ENCODE data around the gene LRRC2.
"Not testable (repeated sequence)": the region's sequence is repeated elsewhere in the genome, so short reads cannot be mapped to it uniquely, and the experiment has no call there.

LRRC2 gene

DNA sequence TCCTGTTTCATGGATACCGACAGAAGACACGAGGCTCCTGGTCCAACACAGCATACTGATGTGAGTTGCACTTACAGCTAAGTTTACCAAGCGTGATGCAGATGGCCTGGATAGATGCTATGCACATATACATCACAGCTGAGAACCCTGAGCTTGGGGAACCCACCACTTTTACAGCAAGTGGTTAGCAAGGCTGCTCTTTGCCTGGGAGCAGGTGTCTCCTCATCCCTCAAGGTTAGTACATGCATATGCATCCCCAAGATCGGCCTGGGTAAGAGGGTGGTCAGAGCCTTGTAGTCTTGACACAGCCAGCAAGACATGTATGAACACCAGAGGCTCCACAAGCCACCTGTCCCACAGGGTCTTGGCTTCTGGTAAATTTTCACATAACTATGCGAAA is 28.3 kb downstream of the LRRC2 start:
- no peak overlapping the region for H3K27ac ChIP-seq (ENCODE audit: low read length)
- H3K4me3 ChIP-seq (ENCODE audit: low read length) = no peak overlapping the region

GRCh38 chr3:46537316-46537715 is 28.8 kb downstream of the LRRC2 start:
- no peaks in the 10 kb centered on the region for H3K27me3 ChIP-seq (ENCODE audit: control insufficient read depth, insufficient read depth, low read length)
- H3K4me3 ChIP-seq (ENCODE audit: low read length) = no peak overlapping the region
- no peaks in the 10 kb centered on the region for H3K36me3 ChIP-seq (ENCODE audit: control insufficient read depth, low read depth, low read length)
- H3K9ac ChIP-seq (ENCODE audit: low read length) = no peak overlapping the region
- peaks cover 8% of the 10 kb centered on the region for H3K4me1 ChIP-seq (ENCODE audit: control insufficient read depth, low read depth, low read length)
- no peak overlapping the region for H3K27ac ChIP-seq (ENCODE audit: low read length)
- H3K9me3 ChIP-seq (ENCODE audit: control insufficient read depth, low read depth, low read length) = no peaks in the 10 kb centered on the region

More for the DNA sequence above, 28.3 kb downstream of the LRRC2 start:
- H3K36me3 ChIP-seq (ENCODE audit: control insufficient read depth, low read depth, low read length) = no peaks in the 10 kb centered on the region
- no peaks in the 10 kb centered on the region for H3K9me3 ChIP-seq (ENCODE audit: control insufficient read depth, low read depth, low read length)
- H3K27me3 ChIP-seq (ENCODE audit: control insufficient read depth, insufficient read depth, low read length) = no peaks in the 10 kb centered on the region
- peaks cover 8% of the 10 kb centered on the region for H3K4me1 ChIP-seq (ENCODE audit: control insufficient read depth, low read depth, low read length)
- no peak overlapping the region for H3K9ac ChIP-seq (ENCODE audit: low read length)

DNA sequence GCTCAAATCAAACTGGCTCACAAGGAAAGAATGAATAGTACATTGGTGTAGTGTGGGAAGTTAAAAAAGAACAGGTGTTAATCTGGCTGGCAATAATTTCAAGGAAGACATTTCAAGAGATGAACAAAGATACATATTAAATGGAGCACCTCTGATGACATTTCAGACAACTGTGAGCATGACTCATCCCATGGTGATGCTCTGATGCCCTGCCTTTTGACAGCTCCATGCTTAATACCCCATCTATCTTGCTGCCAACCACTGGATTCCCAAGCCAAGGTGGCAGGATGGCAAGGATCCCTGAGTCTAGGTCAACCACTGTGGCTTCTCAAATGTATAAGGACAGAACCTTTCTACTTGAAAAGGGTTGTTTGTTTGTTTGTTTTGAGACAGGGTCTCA is 29.3 kb downstream of the LRRC2 start:
- Histone ChIP-seq H3K9me3 (ENCODE audit: control insufficient read depth, low read depth, low read length) (no peaks in the 10 kb centered on the region), H3K4me1 (ENCODE audit: control insufficient read depth, low read depth, low read length) (peaks cover 8% of the 10 kb centered on the region), H3K36me3 (ENCODE audit: control insufficient read depth, low read depth, low read length) (no peaks in the 10 kb centered on the region), H3K27ac (ENCODE audit: low read length) (no peak overlapping the region), H3K9ac (ENCODE audit: low read length) (no peak overlapping the region), H3K4me3 (ENCODE audit: low read length) (no peak overlapping the region), H3K27me3 (ENCODE audit: control insufficient read depth, insufficient read depth, low read length) (no peaks in the 10 kb centered on the region)

GRCh38 chr3:46535746-46536145 is 30.4 kb downstream of the LRRC2 start:
- H3K9me3 ChIP-seq (ENCODE audit: control insufficient read depth, low read depth, low read length) = no peaks in the 10 kb centered on the region
- H3K27me3 ChIP-seq (ENCODE audit: control insufficient read depth, insufficient read depth, low read length) = no peaks in the 10 kb centered on the region
- H3K27ac ChIP-seq (ENCODE audit: low read length) = no peak overlapping the region

DNA sequence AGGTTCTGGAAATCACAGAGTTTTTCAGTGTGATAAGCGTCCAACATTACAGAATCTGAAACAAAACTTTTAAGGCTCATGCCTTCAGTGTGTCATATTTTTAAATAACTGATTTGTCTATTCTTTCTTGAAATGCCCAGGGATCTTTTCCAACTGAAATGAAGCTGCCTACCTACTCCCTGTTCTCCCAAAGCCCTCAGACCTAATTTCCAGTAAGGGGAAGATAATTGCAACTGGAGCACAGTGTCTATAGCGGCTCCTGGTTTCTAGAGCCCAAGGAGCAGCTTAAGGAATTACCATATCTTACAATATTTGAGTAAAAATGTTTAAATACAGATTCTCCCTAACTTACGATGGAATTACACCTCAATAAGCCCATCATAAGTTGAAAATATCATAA is 33.0 kb downstream of the LRRC2 start:
- Histone ChIP-seq H3K9me3 (ENCODE audit: control insufficient read depth, low read depth, low read length) (no peaks in the 10 kb centered on the region), H3K4me3 (ENCODE audit: low read length) (no peak overlapping the region), H3K4me1 (ENCODE audit: control insufficient read depth, low read depth, low read length) (peaks cover 8% of the 10 kb centered on the region), H3K27me3 (ENCODE audit: control insufficient read depth, insufficient read depth, low read length) (no peaks in the 10 kb centered on the region), H3K36me3 (ENCODE audit: control insufficient read depth, low read depth, low read length) (no peaks in the 10 kb centered on the region), H3K27ac (ENCODE audit: low read length) (no peak overlapping the region), H3K9ac (ENCODE audit: low read length) (no peak overlapping the region)

More at GRCh38 chr3:46535746-46536145, 30.4 kb downstream of the LRRC2 start:
- H3K4me3 ChIP-seq (ENCODE audit: low read length) = no peak overlapping the region
- no peaks in the 10 kb centered on the region for H3K36me3 ChIP-seq (ENCODE audit: control insufficient read depth, low read depth, low read length)
- peaks cover 8% of the 10 kb centered on the region for H3K4me1 ChIP-seq (ENCODE audit: control insufficient read depth, low read depth, low read length)
- H3K9ac ChIP-seq (ENCODE audit: low read length) = no peak overlapping the region

DNA sequence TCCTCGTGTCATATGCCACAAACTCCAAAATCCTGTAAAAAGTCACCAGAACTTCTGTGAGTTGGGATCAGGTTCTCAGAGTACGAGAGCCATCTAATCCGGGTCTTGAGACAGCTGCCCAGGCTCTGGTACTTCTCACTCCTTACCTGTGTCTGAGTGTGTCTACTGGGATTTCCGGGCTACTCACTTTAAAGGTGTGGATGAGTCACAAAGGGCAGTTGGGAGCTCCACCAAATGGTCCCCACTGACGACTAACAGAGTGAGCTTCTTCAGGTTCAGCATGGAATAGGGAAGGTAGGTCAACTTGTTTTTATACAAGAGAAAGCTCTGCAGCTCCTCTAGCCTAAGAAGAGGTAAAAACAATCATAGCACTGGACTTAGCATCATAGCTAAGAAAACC is 38.9 kb downstream of the LRRC2 start:
- no peak overlapping the region for H3K4me3 ChIP-seq (ENCODE audit: low read length)
- H3K9ac ChIP-seq (ENCODE audit: low read length) = no peak overlapping the region
- H3K4me1 ChIP-seq (ENCODE audit: control insufficient read depth, low read depth, low read length) = no peaks in the 10 kb centered on the region
- H3K27me3 ChIP-seq (ENCODE audit: control insufficient read depth, insufficient read depth, low read length) = no peaks in the 10 kb centered on the region
- no peaks in the 10 kb centered on the region for H3K9me3 ChIP-seq (ENCODE audit: control insufficient read depth, low read depth, low read length)
- no peak overlapping the region for H3K27ac ChIP-seq (ENCODE audit: low read length)
- H3K36me3 ChIP-seq (ENCODE audit: control insufficient read depth, low read depth, low read length) = no peaks in the 10 kb centered on the region

DNA sequence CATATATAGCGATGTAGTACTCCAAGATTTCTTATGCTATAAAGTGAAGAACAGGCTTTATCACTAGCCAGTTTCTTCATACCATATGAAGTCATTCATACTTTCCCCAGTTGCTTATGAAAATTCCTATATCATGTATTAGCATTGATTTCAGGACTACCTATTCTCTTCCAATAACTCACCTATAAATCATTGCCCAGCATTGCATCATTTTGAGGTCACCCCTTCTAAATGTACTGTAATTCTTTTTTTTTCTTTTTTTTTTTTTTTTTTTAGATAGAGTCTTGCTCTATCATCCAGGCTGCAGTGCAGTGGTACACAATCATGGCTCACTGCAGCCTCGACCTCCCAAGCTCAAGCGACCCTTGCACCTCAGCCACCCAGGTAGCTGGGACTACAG is 41.3 kb downstream of the LRRC2 start:
- no peaks in the 10 kb centered on the region for H3K27me3 ChIP-seq (ENCODE audit: control insufficient read depth, insufficient read depth, low read length)
- H3K9ac ChIP-seq (ENCODE audit: low read length) = no peak overlapping the region
- H3K27ac ChIP-seq (ENCODE audit: low read length) = no peak overlapping the region
- no peaks in the 10 kb centered on the region for H3K36me3 ChIP-seq (ENCODE audit: control insufficient read depth, low read depth, low read length)
- no peak overlapping the region for H3K4me3 ChIP-seq (ENCODE audit: low read length)
- H3K9me3 ChIP-seq (ENCODE audit: control insufficient read depth, low read depth, low read length) = no peaks in the 10 kb centered on the region
- peaks cover 4% of the 10 kb centered on the region for H3K4me1 ChIP-seq (ENCODE audit: control insufficient read depth, low read depth, low read length)

DNA sequence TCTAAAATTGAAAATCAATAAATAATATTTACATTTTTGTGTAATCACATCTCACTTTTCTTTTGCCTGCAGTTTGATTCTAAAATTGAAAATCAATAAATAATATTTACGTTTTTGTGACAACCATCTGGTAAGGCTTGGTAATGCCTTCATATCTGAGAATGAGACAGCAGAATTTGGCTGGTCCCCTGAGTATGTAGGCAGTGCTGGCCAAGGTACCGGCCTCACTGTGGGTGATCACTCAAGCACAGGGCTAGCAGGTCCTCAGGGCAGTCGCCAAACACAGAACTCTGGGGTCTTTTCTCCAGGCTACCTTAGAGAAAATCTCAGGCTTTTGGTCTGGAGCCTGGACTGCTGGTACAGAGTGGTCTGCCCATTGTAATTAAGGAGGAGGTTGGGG is 42.1 kb downstream of the LRRC2 start:
- Histone ChIP-seq H3K9ac (ENCODE audit: low read length) (no peak overlapping the region), H3K36me3 (ENCODE audit: control insufficient read depth, low read depth, low read length) (no peaks in the 10 kb centered on the region), H3K4me1 (ENCODE audit: control insufficient read depth, low read depth, low read length) (peaks cover 4% of the 10 kb centered on the region), H3K27ac (ENCODE audit: low read length) (no peak overlapping the region), H3K27me3 (ENCODE audit: control insufficient read depth, insufficient read depth, low read length) (no peaks in the 10 kb centered on the region), H3K9me3 (ENCODE audit: control insufficient read depth, low read depth, low read length) (no peaks in the 10 kb centered on the region), H3K4me3 (ENCODE audit: low read length) (no peak overlapping the region)

DNA sequence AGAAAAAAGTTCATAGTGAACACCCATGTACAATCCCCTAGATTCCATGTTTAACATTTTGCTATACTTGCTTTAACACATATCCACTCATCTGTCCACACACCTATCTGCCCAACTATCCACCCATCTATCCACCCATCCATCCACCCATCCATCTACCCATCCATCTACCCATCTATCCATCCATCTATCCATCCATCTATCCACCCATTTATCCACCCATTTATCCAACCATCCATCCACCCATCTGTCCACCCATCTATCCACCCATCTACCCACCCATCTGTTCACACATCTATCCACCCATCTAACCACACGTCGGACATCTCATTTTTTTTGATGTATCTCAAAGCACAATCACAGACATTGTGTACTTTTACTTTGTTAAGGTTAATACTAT is 42.5 kb downstream of the LRRC2 start:
- H3K4me1 ChIP-seq (ENCODE audit: control insufficient read depth, low read depth, low read length) = peaks cover 4% of the 10 kb centered on the region
- no peak overlapping the region for H3K4me3 ChIP-seq (ENCODE audit: low read length)
- H3K9ac ChIP-seq (ENCODE audit: low read length) = no peak overlapping the region
- H3K9me3 ChIP-seq (ENCODE audit: control insufficient read depth, low read depth, low read length) = no peaks in the 10 kb centered on the region
- no peak overlapping the region for H3K27ac ChIP-seq (ENCODE audit: low read length)
- no peaks in the 10 kb centered on the region for H3K27me3 ChIP-seq (ENCODE audit: control insufficient read depth, insufficient read depth, low read length)
- H3K36me3 ChIP-seq (ENCODE audit: control insufficient read depth, low read depth, low read length) = no peaks in the 10 kb centered on the region

GRCh38 chr3:46522201-46522600 is 43.9 kb downstream of the LRRC2 start:
- H3K27ac ChIP-seq (ENCODE audit: low read length); H3K4me3 ChIP-seq (ENCODE audit: low read length); H3K36me3 ChIP-seq (ENCODE audit: control insufficient read depth, low read depth, low read length); H3K9ac ChIP-seq (ENCODE audit: low read length); H3K4me1 ChIP-seq (ENCODE audit: control insufficient read depth, low read depth, low read length); H3K27me3 ChIP-seq (ENCODE audit: control insufficient read depth, insufficient read depth, low read length); H3K9me3 ChIP-seq (ENCODE audit: control insufficient read depth, low read depth, low read length): not testable (repeated sequence)

- peaks cover 4% of the 10 kb centered on the region for H3K4me1 ChIP-seq (ENCODE audit: control insufficient read depth, low read depth, low read length)
- H3K27me3 ChIP-seq (ENCODE audit: control insufficient read depth, insufficient read depth, low read length) = no peaks in the 10 kb centered on the region
- no peaks in the 10 kb centered on the region for H3K36me3 ChIP-seq (ENCODE audit: control insufficient read depth, low read depth, low read length)
- H3K9me3 ChIP-seq (ENCODE audit: control insufficient read depth, low read depth, low read length) = no peaks in the 10 kb centered on the region
- no peak overlapping the region for H3K27ac ChIP-seq (ENCODE audit: low read length)
- H3K9ac ChIP-seq (ENCODE audit: low read length) = no peak overlapping the region
- no peak overlapping the region for H3K4me3 ChIP-seq (ENCODE audit: low read length)
Observed at GRCh38 chr3:46521096-46521495, 45.0 kb downstream of the LRRC2 start.

GRCh38 chr3:46520531-46520930 is 45.6 kb downstream of the LRRC2 start:
- H3K27me3 ChIP-seq (ENCODE audit: control insufficient read depth, insufficient read depth, low read length) = no peaks in the 10 kb centered on the region
- H3K27ac ChIP-seq (ENCODE audit: low read length) = no peak overlapping the region
- H3K9ac ChIP-seq (ENCODE audit: low read length) = no peak overlapping the region
- H3K4me3 ChIP-seq (ENCODE audit: low read length) = no peak overlapping the region
- peaks cover 4% of the 10 kb centered on the region for H3K4me1 ChIP-seq (ENCODE audit: control insufficient read depth, low read depth, low read length)
- no peaks in the 10 kb centered on the region for H3K36me3 ChIP-seq (ENCODE audit: control insufficient read depth, low read depth, low read length)
- no peaks in the 10 kb centered on the region for H3K9me3 ChIP-seq (ENCODE audit: control insufficient read depth, low read depth, low read length)
